OCI-LY3 (cell line): ENCODE data around the gene KLHL12.
"Not testable (repeated sequence)": the region's sequence is repeated elsewhere in the genome, so short reads cannot be mapped to it uniquely, and the experiment has no call there.

Source experiments
- H2AFZ ChIP-seq: fragments of 200-600, 300-600 bp; shearing (Covaris generic); 2 replicates; pipeline ENCODE4 v1.6.0; 2014; ENCODE audit warnings: antibody characterized with exemption, low read depth, low read length
- H3K27ac ChIP-seq: fragments of 200-600, 300-600 bp; sonication (generic); 2 replicates; pipeline ENCODE4 v1.5.1; 2014; ENCODE audit warnings: mild to moderate bottlenecking, low read length, moderate library complexity, mixed read lengths
- H3K27me3 ChIP-seq: fragments of 200-600, 300-600 bp; sonication (generic); 2 replicates; pipeline ENCODE4 v1.6.1; 2014; ENCODE audit warnings: low read depth, low read length, mixed read lengths
- H3K36me3 ChIP-seq: fragments of 200-600, 300-600 bp; sonication (generic); replicated peaks from 2 replicates; pipeline ENCODE3; 2014; ENCODE audit warnings: low read depth, low read length, mixed read lengths
- H3K4me1 ChIP-seq: fragments of 300-600, 200-600 bp; sonication (generic); 2 replicates; pipeline ENCODE4 v1.6.1; 2014; ENCODE audit warnings: low read length, mixed read lengths
- H3K4me2 ChIP-seq: fragments of 200-600, 300-600 bp; sonication (generic); 2 replicates; pipeline ENCODE4 v1.6.1; 2014; ENCODE audit warnings: low read length, mixed read lengths
- H3K4me3 ChIP-seq: fragments of 300-600, 200-600 bp; sonication (generic); 2 replicates; pipeline ENCODE4 v1.5.1; 2014; ENCODE audit warnings: antibody characterized with exemption, mild to moderate bottlenecking, low read length, moderate library complexity
- H3K79me2 ChIP-seq: fragments of 300-600, 200-600 bp; shearing (Covaris generic); 2 replicates; pipeline ENCODE4 v1.6.1; 2014; ENCODE audit warnings: mild to moderate bottlenecking, low read length, mixed read lengths
- H3K9ac ChIP-seq: fragments of 300-600, 200-600 bp; shearing (Covaris generic); 2 replicates; pipeline ENCODE4 v1.6.0; 2014; ENCODE audit warnings: mild to moderate bottlenecking, low read length, moderate library complexity
- H3K9me3 ChIP-seq: fragments of 200-600, 300-600 bp; shearing (Covaris generic); 2 replicates; pipeline ENCODE4 v1.6.1; 2014; ENCODE audit warnings: low read length, mixed read lengths; ENCODE audit not compliant: insufficient read depth
- H4K20me1 ChIP-seq: fragments of 200-600, 300-600 bp; sonication (generic); 2 replicates; pipeline ENCODE4 v1.6.1; 2016; ENCODE audit warnings: low read length, mixed read lengths; ENCODE audit not compliant: insufficient read depth
- CTCF ChIP-seq: fragments of 200-600, 300-600 bp; sonication (generic); IDR thresholded peaks from 2 replicates; pipeline ENCODE4 v1.5.1; 2014; ENCODE audit warnings: antibody characterized with exemption, low read length, low read depth
- EZH2phosphoT487 ChIP-seq: fragments of 200-600 bp; shearing (Covaris generic); IDR thresholded peaks from 2 replicates; pipeline ENCODE4 v1.6.1; 2018; ENCODE audit warnings: antibody characterized with exemption, mixed run types, low read depth

The KLHL12 gene

GRCh38 chr1:202942426-202942825 is 15.4 kb upstream of the KLHL12 start:
- TF ChIP-seq CTCF (no peak), EZH2phosphoT487 (no peak)
- H2AFZ ChIP-seq = no peak overlapping the region
- H3K36me3 ChIP-seq = peaks cover 59% of the 10 kb centered on the region

GRCh38 chr1:202941372-202941771 is 14.3 kb upstream of the KLHL12 start:
- Histone ChIP-seq H2AFZ (no peak overlapping the region), H4K20me1 (no peaks in the 10 kb centered on the region; the same call in 1 of the 2 replicates), H3K4me3 (no peak overlapping the region), H3K9me3 (no peaks in the 10 kb centered on the region), H3K27ac (no peak overlapping the region), H3K9ac (no peak overlapping the region), H3K36me3 (peaks cover 57% of the 10 kb centered on the region), H3K27me3 (no peaks in the 10 kb centered on the region), H3K4me1 (no peaks in the 10 kb centered on the region), H3K79me2 (no peaks in the 10 kb centered on the region), H3K4me2 (no peak overlapping the region)
- no peak for TF ChIP-seq EZH2phosphoT487
- no peak for TF ChIP-seq CTCF

More at GRCh38 chr1:202942426-202942825, 15.4 kb upstream of the KLHL12 start:
- Histone ChIP-seq H3K79me2 (no peaks in the 10 kb centered on the region), H3K27ac (no peak overlapping the region), H3K4me3 (no peak overlapping the region), H3K27me3 (no peaks in the 10 kb centered on the region), H3K9ac (no peak overlapping the region), H3K4me2 (no peak overlapping the region), H3K4me1 (no peaks in the 10 kb centered on the region), H3K9me3 (no peaks in the 10 kb centered on the region), H4K20me1 (no peaks in the 10 kb centered on the region; the same call in 1 of the 2 replicates)

GRCh38 chr1:202940561-202940960 is 13.5 kb upstream of the KLHL12 start:
- Histone ChIP-seq H3K79me2 (no peaks in the 10 kb centered on the region), H3K36me3 (peaks cover 49% of the 10 kb centered on the region), H2AFZ (no peak overlapping the region), H3K27me3 (no peaks in the 10 kb centered on the region), H4K20me1 (no peaks in the 10 kb centered on the region), H3K4me2 (no peak overlapping the region), H3K9ac (no peak overlapping the region), H3K9me3 (no peaks in the 10 kb centered on the region), H3K27ac (no peak overlapping the region), H3K4me3 (no peak overlapping the region), H3K4me1 (no peaks in the 10 kb centered on the region)
- TF ChIP-seq EZH2phosphoT487 (no peak), CTCF (no peak)

GRCh38 chr1:202938287-202938925 is 11.4 kb upstream of the KLHL12 start:
- TF ChIP-seq CTCF (no peak), EZH2phosphoT487 (no peak)
- no peaks in the 10 kb centered on the region for H4K20me1 ChIP-seq

GRCh38 chr1:202936409-202936808 is 9.4 kb upstream of the KLHL12 start:
- H3K9me3 ChIP-seq, H3K4me3 ChIP-seq, H3K9ac ChIP-seq, H4K20me1 ChIP-seq, H3K27me3 ChIP-seq, H2AFZ ChIP-seq, H3K4me2 ChIP-seq, H3K27ac ChIP-seq, H3K4me1 ChIP-seq, H3K79me2 ChIP-seq: not testable (repeated sequence)
- H3K36me3 ChIP-seq = peaks cover 14% of the 10 kb centered on the region

More at GRCh38 chr1:202938287-202938925, 11.4 kb upstream of the KLHL12 start:
- H2AFZ ChIP-seq = no peak overlapping the region
- no peak overlapping the region for H3K4me2 ChIP-seq
- no peaks in the 10 kb centered on the region for H3K79me2 ChIP-seq
- H3K9ac ChIP-seq = no peak overlapping the region
- no peaks in the 10 kb centered on the region for H3K27me3 ChIP-seq
- no peak overlapping the region for H3K27ac ChIP-seq
- no peaks in the 10 kb centered on the region for H3K9me3 ChIP-seq
- peaks cover 28% of the 10 kb centered on the region for H3K36me3 ChIP-seq
- H3K4me3 ChIP-seq = no peak overlapping the region
- no peaks in the 10 kb centered on the region for H3K4me1 ChIP-seq
